T-helper 9 cell (primary cell): ENCODE results near the gene NBPF12.
"Not testable (repeated sequence)": the region's sequence is repeated elsewhere in the genome, so short reads cannot be mapped to it uniquely, and the experiment has no call there.

Source experiments
- DNase-seq: peaks from one replicate; pipeline ENCODE4 v3.0.0-alpha.2; 2020
- total RNA-seq, 2 donors: gene quantifications; one replicate each; lab custom pipeline; 2026; lab: John Stamatoyannopoulos, UW

NBPF12 gene, protein sequence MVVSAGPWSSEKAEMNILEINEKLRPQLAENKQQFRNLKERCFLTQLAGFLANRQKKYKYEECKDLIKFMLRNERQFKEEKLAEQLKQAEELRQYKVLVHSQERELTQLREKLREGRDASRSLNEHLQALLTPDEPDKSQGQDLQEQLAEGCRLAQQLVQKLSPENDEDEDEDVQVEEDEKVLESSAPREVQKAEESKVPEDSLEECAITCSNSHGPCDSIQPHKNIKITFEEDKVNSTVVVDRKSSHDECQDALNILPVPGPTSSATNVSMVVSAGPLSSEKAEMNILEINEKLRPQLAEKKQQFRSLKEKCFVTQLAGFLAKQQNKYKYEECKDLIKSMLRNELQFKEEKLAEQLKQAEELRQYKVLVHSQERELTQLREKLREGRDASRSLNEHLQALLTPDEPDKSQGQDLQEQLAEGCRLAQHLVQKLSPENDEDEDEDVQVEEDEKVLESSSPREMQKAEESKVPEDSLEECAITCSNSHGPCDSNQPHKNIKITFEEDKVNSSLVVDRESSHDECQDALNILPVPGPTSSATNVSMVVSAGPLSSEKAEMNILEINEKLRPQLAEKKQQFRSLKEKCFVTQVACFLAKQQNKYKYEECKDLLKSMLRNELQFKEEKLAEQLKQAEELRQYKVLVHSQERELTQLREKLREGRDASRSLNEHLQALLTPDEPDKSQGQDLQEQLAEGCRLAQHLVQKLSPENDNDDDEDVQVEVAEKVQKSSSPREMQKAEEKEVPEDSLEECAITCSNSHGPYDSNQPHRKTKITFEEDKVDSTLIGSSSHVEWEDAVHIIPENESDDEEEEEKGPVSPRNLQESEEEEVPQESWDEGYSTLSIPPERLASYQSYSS (N-terminal part only)
- 39.1 to 59.7 reads per million in 2 donors for total RNA-seq

- peak; percentile 56 for DNase-seq
These were observed at the start of gene NBPF12 for GRCh38 chr1:146938242-146938902. Gene NBPF12 (plus strand): TSS chr1:146938324. CDS start chr1:146960144, 21,820 bp downstream.

- not testable (repeated sequence) for DNase-seq
These were observed 46.8 kb upstream of the NBPF12 start for GRCh38 chr1:146891355-146891754.

DNA sequence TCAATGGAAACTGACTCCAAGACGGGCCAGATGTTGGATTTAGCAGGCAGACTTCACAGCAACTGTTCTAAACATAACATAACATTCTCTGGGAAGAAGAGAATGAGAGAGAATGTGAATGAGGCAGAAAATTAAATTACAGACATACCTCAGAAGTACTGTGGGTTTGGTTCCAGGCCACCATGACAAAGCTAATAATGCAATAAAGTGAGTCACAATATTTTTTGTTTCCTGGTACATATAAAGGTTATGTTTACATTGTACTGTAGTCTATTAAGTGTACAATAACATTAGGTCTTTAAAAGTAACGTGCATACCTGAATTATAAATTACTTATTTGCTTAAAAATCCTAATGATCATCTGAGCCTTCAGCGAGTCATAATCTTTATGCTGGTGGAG lies 45.8 kb upstream of the NBPF12 start:
- not testable (repeated sequence) for DNase-seq

DNA sequence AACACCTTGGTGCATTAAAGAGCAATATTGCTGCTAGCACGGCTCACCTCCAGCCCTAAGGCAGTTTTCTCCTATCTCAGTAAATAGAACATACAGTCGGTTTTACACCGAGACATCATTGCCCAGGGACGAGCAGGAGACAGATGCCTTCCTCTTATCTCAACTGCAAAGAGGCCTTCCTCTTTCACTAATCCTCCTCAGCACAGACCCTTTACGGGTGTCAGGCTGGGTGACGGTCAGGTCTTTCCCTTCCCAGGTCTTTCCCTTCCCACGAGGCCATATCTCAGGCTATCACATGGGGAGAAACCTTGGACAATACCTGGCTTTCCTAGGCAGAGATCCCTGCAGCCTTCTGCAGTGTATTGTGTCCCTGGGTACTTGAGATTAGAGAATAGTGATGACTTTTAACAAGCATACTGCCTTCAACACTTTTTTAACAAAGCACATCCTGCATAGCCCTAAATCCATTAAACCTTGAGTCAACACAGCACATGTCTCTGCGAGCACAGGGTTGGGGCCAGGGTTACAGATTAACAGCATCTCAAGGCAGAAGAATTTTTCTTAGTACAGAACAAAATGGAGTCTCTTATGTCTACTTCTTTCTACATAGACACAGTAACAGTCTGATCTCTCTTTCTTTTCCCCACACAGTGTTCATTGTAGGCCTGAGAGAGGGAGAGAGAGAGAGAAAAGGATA lies 30.4 kb upstream of the NBPF12 start:
- not testable (repeated sequence) for DNase-seq

DNA sequence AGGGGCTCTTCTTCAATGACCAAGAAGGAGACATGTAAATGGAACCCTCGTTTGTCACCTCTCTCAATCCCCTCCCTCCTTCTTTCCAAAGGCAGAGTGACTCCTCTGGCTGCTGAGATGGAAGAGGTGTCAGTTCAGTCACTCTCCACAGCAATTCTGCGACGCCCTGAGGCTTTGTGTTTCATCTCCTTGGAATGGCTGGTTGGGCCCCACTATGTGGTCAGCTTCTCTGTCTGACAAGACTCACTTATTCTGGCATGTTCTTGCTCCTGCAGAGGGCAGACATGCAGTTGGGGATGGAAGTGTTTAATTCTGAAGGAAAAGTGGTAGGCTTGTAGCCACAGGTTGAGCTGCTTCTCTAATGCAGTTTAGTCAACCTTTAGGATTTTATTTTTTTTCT lies 25.1 kb upstream of the NBPF12 start:
- not testable (repeated sequence) for DNase-seq

- not testable (repeated sequence) for DNase-seq
These were observed 17.3 kb upstream of the NBPF12 start for GRCh38 chr1:146920811-146921210.

GRCh38 chr1:146922614-146923013 lies 15.5 kb upstream of the NBPF12 start:
- not testable (repeated sequence) for DNase-seq

GRCh38 chr1:146924106-146924505 lies 14.0 kb upstream of the NBPF12 start:
- DNase-seq = not testable (repeated sequence)

DNA sequence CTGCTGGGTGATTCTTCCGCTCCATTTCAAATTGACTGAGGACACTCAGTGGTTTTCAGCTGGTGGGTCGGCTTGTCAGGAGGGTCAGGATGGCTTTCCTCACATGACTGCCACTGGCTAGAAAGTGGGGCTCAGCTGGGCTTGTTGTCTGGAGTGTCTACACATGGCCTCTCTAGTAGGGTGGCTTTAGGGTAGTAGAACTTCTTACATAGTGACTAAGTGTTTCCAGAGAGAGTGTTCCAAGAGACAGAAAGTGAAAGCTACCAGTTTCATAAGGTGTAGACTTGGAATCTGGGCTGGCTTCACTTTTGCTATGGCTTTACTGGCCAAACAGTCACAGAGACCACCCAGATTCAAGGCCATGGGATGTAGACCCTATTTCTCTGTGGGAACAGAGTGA lies 11.7 kb upstream of the NBPF12 start:
- DNase-seq = not testable (repeated sequence)

GRCh38 chr1:146930225-146930624 lies 7.9 kb upstream of the NBPF12 start:
- DNase-seq = not testable (repeated sequence)

DNA sequence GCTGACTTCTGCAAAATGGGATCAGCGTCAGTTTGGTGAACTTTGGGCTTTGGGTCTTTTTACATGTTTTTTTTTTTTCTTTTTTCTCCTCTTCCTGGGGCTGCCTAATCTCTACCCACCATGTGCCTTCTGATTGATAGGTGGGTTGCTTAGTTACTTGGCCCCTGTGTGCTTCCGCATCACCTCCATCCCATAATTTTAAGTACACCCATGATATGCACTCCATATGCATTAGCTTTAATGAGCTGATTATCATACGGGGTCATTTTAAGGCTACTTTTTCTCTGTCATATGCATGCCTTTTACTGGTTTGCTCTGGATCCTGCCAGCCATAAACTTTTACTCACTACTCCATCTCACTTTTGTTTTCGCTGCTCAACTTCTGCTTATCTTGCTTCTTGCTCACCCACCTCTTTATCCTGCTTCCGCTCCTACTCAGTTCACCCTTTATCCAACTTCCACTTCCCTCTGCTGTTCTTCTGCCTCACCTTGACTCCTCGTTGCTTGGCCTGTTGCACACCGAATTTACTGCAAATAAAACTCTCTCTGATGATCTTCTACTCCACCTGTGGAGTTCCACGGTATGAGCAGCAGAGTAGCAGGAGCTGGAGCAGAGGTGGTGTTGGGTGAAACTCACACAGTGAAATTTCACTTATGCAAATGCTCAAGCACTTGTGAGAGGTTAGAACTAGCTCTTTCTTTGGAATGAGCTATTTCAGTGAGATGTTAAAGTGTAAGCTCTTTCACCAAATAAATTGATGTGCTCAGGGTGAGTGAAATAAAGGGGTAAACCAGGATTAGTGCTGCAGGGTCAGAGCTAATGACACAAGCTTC lies 3.5 kb upstream of the NBPF12 start:
- DNase-seq = not testable (repeated sequence)

DNA sequence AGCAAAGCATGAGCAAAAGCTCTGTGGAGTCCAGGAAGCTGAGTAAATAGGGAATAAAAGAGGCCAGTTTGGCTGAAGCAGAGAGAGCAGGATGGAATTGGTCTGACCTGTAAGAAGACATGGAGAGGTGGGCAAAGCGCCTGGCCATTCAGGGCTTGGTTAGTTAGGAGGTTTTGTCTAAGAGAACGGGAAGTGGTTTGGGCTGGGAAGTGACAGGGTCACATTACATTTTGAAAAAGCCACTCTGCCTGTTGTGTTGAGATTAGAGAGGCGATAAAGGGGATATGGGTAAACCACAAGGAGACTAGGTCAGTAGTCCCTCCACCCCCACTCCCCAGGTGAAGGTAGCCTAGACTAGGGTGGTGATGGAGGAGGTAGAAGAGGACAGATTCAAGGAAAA lies 662 bp upstream of the NBPF12 start:
- not testable (repeated sequence) for DNase-seq

DNA sequence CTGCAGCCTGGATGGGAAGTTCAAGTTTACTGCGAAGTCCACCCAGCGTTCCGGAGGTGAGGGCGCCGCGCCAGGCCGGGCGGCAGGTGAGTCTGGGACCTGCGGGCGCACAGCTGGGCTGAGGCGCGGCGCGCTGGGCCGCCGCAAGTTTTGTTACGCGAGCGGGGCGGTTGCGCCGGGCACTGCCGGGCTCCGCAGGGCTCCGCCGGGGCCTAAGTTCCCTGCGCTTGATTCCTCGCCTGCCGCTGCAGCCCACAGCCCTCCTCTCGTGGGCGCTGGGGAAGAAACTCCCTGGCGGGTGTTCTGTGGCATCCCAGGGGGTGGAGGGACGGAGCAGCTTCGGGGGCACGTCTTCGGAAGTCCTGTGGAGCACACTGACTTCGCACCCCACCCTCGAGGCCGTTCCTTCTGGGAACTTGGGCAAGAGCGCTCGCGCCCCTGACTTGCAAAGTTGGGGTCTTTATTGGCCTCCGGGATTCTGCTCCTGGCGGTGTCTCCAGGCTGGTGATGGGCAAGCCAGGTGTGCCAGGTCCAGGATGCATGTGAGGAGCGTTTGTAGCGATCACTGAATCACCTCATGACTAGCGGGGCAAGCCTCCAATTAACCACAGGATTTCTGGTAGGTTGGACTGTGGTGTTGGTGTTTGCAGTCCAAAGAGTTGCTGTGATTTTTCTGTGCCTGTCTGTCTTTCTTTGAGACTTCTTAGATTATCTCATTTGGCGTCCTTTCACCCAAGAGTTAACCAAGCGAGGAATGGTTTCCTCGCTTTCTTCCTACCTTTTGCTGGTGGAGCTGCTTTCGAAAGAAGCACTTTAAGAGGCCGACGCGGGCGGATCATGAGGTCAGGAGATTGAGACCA lies 1.0 kb downstream of the NBPF12 start:
- DNase-seq = peak; percentile 10

- not testable (repeated sequence) for DNase-seq
These were observed 2.2 kb downstream of the NBPF12 start for GRCh38 chr1:146940293-146940692.

DNA sequence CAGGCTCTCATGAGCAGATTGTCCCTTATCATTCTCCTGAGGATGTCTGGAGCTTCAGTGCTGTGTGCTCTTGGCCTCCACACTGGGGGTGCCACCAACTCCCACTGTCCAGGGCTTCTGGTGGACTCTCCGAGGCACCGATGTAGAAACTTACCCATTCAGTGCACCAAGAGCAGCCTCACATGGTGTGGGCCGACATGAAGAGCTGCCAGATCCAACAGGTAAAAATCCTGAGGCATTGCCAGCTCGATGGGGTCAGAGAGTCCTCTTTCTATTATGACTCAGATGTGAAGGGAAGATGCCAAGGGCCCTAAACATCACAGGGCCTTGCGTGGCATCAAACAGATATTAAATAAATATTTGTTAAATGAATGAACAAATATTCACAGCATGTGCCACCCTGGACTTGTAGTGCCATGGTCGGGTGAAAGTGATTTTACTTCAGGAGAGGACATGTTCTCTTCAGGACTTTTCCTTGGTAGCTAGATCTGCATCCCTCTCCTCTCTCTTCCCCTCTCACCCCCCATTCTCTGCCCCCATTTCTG lies 5.3 kb downstream of the NBPF12 start:
- DNase-seq = not testable (repeated sequence)

GRCh38 chr1:146948127-146948526 lies 10.0 kb downstream of the NBPF12 start:
- not testable (repeated sequence) for DNase-seq

DNA sequence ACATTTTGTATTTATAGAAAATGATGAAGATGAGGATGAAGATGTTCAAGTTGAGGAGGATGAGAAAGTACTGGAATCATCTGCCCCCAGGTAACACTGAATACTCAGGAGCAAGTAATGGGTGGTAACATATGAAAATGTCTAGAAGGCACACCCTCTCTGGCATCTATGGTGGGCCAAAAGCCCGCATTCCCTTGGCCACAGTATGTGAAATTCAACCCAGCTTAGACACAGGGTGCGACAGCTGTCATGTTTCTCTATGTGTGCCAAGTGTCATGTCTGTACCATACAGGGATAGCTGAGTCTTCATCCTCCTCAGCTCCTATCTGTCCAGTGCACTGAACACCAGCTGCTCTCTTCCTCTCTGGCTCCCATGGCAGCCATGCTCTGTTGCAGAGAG lies 26.2 kb downstream of the NBPF12 start:
- not testable (repeated sequence) for DNase-seq

- DNase-seq = not testable (repeated sequence)
These were observed 28.2 kb downstream of the NBPF12 start for GRCh38 chr1:146966351-146966750.

- DNase-seq = not testable (repeated sequence)
These were observed 32.5 kb downstream of the NBPF12 start for GRCh38 chr1:146970656-146971055.

- DNase-seq = not testable (repeated sequence)
These were observed 34.6 kb downstream of the NBPF12 start for GRCh38 chr1:146972681-146973080.
